Glutamatergic neuron (in vitro differentiated cells): Measurements from ENCODE around the gene SGCD. TPM values are rescaled to one million over a fixed set of nuclear protein-coding genes. Genes with fewer than 3 reads are reported as not detected.

Source experiments
- DNase-seq: peaks from one replicate; pipeline ENCODE4 v3.0.0; 2022
- H3K27ac Mint-ChIP-seq: one replicate; pipeline ENCODE4 v1.8.0; 2020; ENCODE audit warnings: mild to moderate bottlenecking, mixed read lengths, inconsistent platforms; ENCODE audit not compliant: unreplicated experiment
- H3K27me3 Mint-ChIP-seq: one replicate; pipeline ENCODE4 v1.8.0; 2020; ENCODE audit warnings: mild to moderate bottlenecking, moderate library complexity, mixed read lengths, inconsistent platforms; ENCODE audit not compliant: unreplicated experiment
- H3K36me3 Mint-ChIP-seq: one replicate; pipeline ENCODE4 v1.8.0; 2020; ENCODE audit warnings: mild to moderate bottlenecking, mixed read lengths, inconsistent platforms; ENCODE audit not compliant: unreplicated experiment
- H3K4me1 Mint-ChIP-seq: one replicate; pipeline ENCODE4 v1.8.0; 2020; ENCODE audit warnings: mild to moderate bottlenecking, low read depth, mixed read lengths, inconsistent platforms; ENCODE audit not compliant: unreplicated experiment
- H3K4me3 Mint-ChIP-seq: one replicate; pipeline ENCODE4 v1.8.0; 2020; ENCODE audit warnings: mild to moderate bottlenecking, mixed read lengths, inconsistent platforms; ENCODE audit not compliant: unreplicated experiment
- H3K9me3 Mint-ChIP-seq: one replicate; pipeline ENCODE4 v1.8.0; 2020; ENCODE audit warnings: mild to moderate bottlenecking, moderate library complexity, mixed read lengths, inconsistent platforms; ENCODE audit not compliant: unreplicated experiment
- CTCF ChIP-seq: fragments of 200-600 bp; sonication (generic); IDR thresholded peaks from one replicate; pipeline ENCODE4 v1.5.0; 2021; ENCODE audit not compliant: partially characterized antibody, unreplicated experiment
- total RNA-seq: library from RNA; stranded (reverse); fragmentation: NEBNext Ultra II Directional; extraction: Animal tissue kit (Norgen Biotek cat#: 25700); gene quantifications from one replicate; pipeline ENCODE4 v1.2.1, GENCODE V29; 2021; ENCODE audit not compliant: unreplicated experiment

Gene SGCD
- total RNA-seq, 1 donor from 2014 or later = 0.20 TPM

GRCh38 chr5:156435101-156435500 lies 108.1 kb downstream of the SGCD start:
- Mint-ChIP-seq H3K9me3 (peaks cover 1% of the 10 kb centered on the region), H3K36me3 (no peaks in the 10 kb centered on the region), H3K27me3 (no peaks in the 10 kb centered on the region), H3K27ac (no peak overlapping the region), H3K4me1 (peaks cover 19% of the 10 kb centered on the region), H3K4me3 (no peak overlapping the region)
- no peak for DNase-seq
- no peak for TF ChIP-seq CTCF

GRCh38 chr5:156438076-156438475 lies 111.1 kb downstream of the SGCD start:
- Mint-ChIP-seq H3K27ac (no peak overlapping the region), H3K36me3 (no peaks in the 10 kb centered on the region), H3K27me3 (no peaks in the 10 kb centered on the region), H3K4me1 (peaks cover 19% of the 10 kb centered on the region), H3K4me3 (no peak overlapping the region), H3K9me3 (peaks cover 1% of the 10 kb centered on the region)
- no peak for TF ChIP-seq CTCF
- no peak for DNase-seq

- H3K36me3 Mint-ChIP-seq = no peaks in the 10 kb centered on the region
- TF ChIP-seq CTCF = no peak
- no peak for DNase-seq
- H3K4me3 Mint-ChIP-seq = no peak overlapping the region
- H3K9me3 Mint-ChIP-seq = peaks cover 1% of the 10 kb centered on the region
- no peaks in the 10 kb centered on the region for H3K27me3 Mint-ChIP-seq
- peaks cover 14% of the 10 kb centered on the region for H3K4me1 Mint-ChIP-seq
- H3K27ac Mint-ChIP-seq = no peak overlapping the region
Observed at GRCh38 chr5:156444753-156445291, 117.9 kb downstream of the SGCD start.

- no peak for DNase-seq
- Mint-ChIP-seq H3K4me1 (peaks cover 16% of the 10 kb centered on the region), H3K27ac (no peak overlapping the region), H3K9me3 (no peaks in the 10 kb centered on the region), H3K4me3 (no peak overlapping the region), H3K36me3 (no peaks in the 10 kb centered on the region), H3K27me3 (no peaks in the 10 kb centered on the region)
- no peak for TF ChIP-seq CTCF
Observed at GRCh38 chr5:156446526-156446925, 119.6 kb downstream of the SGCD start.

- Mint-ChIP-seq H3K4me3 (no peak overlapping the region), H3K27me3 (no peaks in the 10 kb centered on the region), H3K9me3 (peaks cover 5% of the 10 kb centered on the region), H3K27ac (no peak overlapping the region), H3K36me3 (no peaks in the 10 kb centered on the region), H3K4me1 (peaks cover 12% of the 10 kb centered on the region)
- TF ChIP-seq CTCF = no peak
- DNase-seq = no peak
Observed at GRCh38 chr5:156450778-156451177, 123.8 kb downstream of the SGCD start.
